ENCODE data around the gene SRC.

- TF ChIP-seq, protein P1, sequence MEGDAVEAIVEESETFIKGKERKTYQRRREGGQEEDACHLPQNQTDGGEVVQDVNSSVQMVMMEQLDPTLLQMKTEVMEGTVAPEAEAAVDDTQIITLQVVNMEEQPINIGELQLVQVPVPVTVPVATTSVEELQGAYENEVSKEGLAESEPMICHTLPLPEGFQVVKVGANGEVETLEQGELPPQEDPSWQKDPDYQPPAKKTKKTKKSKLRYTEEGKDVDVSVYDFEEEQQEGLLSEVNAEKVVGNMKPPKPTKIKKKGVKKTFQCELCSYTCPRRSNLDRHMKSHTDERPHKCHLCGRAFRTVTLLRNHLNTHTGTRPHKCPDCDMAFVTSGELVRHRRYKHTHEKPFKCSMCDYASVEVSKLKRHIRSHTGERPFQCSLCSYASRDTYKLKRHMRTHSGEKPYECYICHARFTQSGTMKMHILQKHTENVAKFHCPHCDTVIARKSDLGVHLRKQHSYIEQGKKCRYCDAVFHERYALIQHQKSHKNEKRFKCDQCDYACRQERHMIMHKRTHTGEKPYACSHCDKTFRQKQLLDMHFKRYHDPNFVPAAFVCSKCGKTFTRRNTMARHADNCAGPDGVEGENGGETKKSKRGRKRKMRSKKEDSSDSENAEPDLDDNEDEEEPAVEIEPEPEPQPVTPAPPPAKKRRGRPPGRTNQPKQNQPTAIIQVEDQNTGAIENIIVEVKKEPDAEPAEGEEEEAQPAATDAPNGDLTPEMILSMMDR (conservative IDR thresholded peaks at IDR 0.05; ENCODE audit: low read depth, low read length): no peak
- TF ChIP-seq EZH2 (IDR thresholded peaks at IDR 0.05; ENCODE audit: borderline replicate concordance, low read depth, low read length, poor library complexity, severe bottlenecking): no peak
These were observed 23.9 kb downstream of the SRC start for GRCh38 chr20:37369846-37370245.

Measured in A673 (cell line).